Peyer's patch (tissue), 4 donors: ENCODE data around the gene CFAP54. TPM values are rescaled to one million over a fixed set of nuclear protein-coding genes. Genes with fewer than 3 reads are reported as not detected.

ENCODE experiments used
- DNase-seq, 3 donors: peaks; one replicate each; pipeline ENCODE4 v3.0.0-alpha.2; 2017 to 2019
- H3K27ac ChIP-seq, 4 donors: fragments of 200-600 bp; sonication (generic); one replicate each; pipeline ENCODE4 v1.5.1; 2016 to 2019
- H3K27me3 ChIP-seq, 2 donors: fragments of 200-600 bp; sonication (generic); one replicate each; pipeline ENCODE4 v1.5.1; 2019
- H3K36me3 ChIP-seq, 3 donors: fragments of 200-600 bp; sonication (generic); one replicate each; pipeline ENCODE4 v1.5.1; 2016 to 2019
- H3K4me1 ChIP-seq, 4 donors: fragments of 200-600 bp; sonication (generic); one replicate each; pipeline ENCODE4 v1.5.1; 2016 to 2019
- H3K4me3 ChIP-seq, 4 donors: fragments of 200-600 bp; sonication (generic); 1 replicate in 3 of 4; 2 replicates in 1 of 4; pipeline ENCODE4 v1.5.1; 2016 to 2019; ENCODE audit warnings: mild to moderate bottlenecking in 1 of 4
- H3K9me3 ChIP-seq, 4 donors: fragments of 200-600 bp; sonication (generic); one replicate each; pipeline ENCODE4 v1.5.1; 2016 to 2019; ENCODE audit warnings: mild to moderate bottlenecking in 1 of 4
- CTCF ChIP-seq, 6 experiments: fragments of 450-650 bp in 4 of 6; fragments of 200-600 bp in 2 of 6; sonication (generic) in 1 of 6; IDR thresholded peaks; one replicate each; pipeline ENCODE4 v1.5.1; 2017 to 2019; ENCODE audit warnings: antibody characterized with exemption in 6 of 6, mild to moderate bottlenecking in 3 of 6, moderate library complexity in 1 of 6
- POLR2A ChIP-seq, 2 donors: fragments of 450-650 bp; IDR thresholded peaks; one replicate each; pipeline ENCODE4 v1.5.1; 2017; ENCODE audit warnings: antibody characterized with exemption in 2 of 2, mild to moderate bottlenecking in 2 of 2, moderate library complexity in 2 of 2
- total RNA-seq, 4 donors: library from RNA; depleted of rRNA; stranded (reverse); fragments of >200 nt; gene quantifications; one replicate each; pipeline ENCODE4 v1.1.0, GENCODE V29; 2016

Gene CFAP54
- total RNA-seq, 4 donors from 2014 or later = 0.80 to 2.7 (median 0.83) TPM; not detected in 1

- Histone ChIP-seq H3K27ac (no peak overlapping the region), H3K27me3 (no peaks in the 10 kb centered on the region), H3K36me3 (no peaks in the 10 kb centered on the region)
Observed at GRCh38 chr12:96516472-96517430, 27.4 kb downstream of the CFAP54 start.

GRCh38 chr12:96520767-96521166 is 31.4 kb downstream of the CFAP54 start:
- Histone ChIP-seq H3K27ac (no peak overlapping the region), H3K9me3 (no peaks in the 10 kb centered on the region), H3K27me3 (no peaks in the 10 kb centered on the region), H3K4me1 (no peaks in the 10 kb centered on the region), H3K36me3 (no peaks in the 10 kb centered on the region), H3K4me3 (no peak overlapping the region)
- DNase-seq = no peak
- TF ChIP-seq POLR2A (IDR thresholded peaks at IDR 0.05) (no peak), CTCF (IDR thresholded peaks at IDR 0.05) (no peak)

More at GRCh38 chr12:96516472-96517430, 27.4 kb downstream of the CFAP54 start:
- Histone ChIP-seq H3K4me3 (no peak overlapping the region), H3K9me3 (no peaks in the 10 kb centered on the region), H3K4me1 (no peaks in the 10 kb centered on the region)
- peak; percentile 25 to 90 (median 84) for TF ChIP-seq CTCF (IDR thresholded peaks at IDR 0.05)
- TF ChIP-seq POLR2A (IDR thresholded peaks at IDR 0.05) = no peak
- peak; percentile 76 to 94 (median 89) for DNase-seq

- no peaks in the 10 kb centered on the region for H3K9me3 ChIP-seq
- H3K4me1 ChIP-seq = no peaks in the 10 kb centered on the region
- DNase-seq = no peak
- TF ChIP-seq CTCF (IDR thresholded peaks at IDR 0.05) (no peak), POLR2A (IDR thresholded peaks at IDR 0.05) (no peak)
- H3K4me3 ChIP-seq = no peak overlapping the region
- no peaks in the 10 kb centered on the region for H3K36me3 ChIP-seq
- H3K27ac ChIP-seq = no peak overlapping the region
- no peaks in the 10 kb centered on the region for H3K27me3 ChIP-seq
Observed at GRCh38 chr12:96521895-96522682, 32.7 kb downstream of the CFAP54 start.

- Histone ChIP-seq H3K27ac (no peak overlapping the region), H3K36me3 (no peaks in the 10 kb centered on the region), H3K9me3 (no peaks in the 10 kb centered on the region), H3K4me3 (no peak overlapping the region), H3K4me1 (no peaks in the 10 kb centered on the region), H3K27me3 (no peaks in the 10 kb centered on the region)
- DNase-seq = no peak
- no peak for TF ChIP-seq CTCF (IDR thresholded peaks at IDR 0.05)
- TF ChIP-seq POLR2A (IDR thresholded peaks at IDR 0.05) = no peak
Observed at GRCh38 chr12:96522690-96523089, 33.3 kb downstream of the CFAP54 start.

GRCh38 chr12:96526110-96526509 is 36.7 kb downstream of the CFAP54 start:
- Histone ChIP-seq H3K4me1 (no peaks in the 10 kb centered on the region), H3K36me3 (no peaks in the 10 kb centered on the region), H3K9me3 (no peaks in the 10 kb centered on the region), H3K27ac (no peak overlapping the region), H3K27me3 (no peaks in the 10 kb centered on the region), H3K4me3 (no peak overlapping the region)
- TF ChIP-seq CTCF (IDR thresholded peaks at IDR 0.05) (no peak), POLR2A (IDR thresholded peaks at IDR 0.05) (no peak)
- no peak for DNase-seq
